ENCODE measurements around the gene TSPAN5. TPM values are rescaled to one million over a fixed set of nuclear protein-coding genes. Genes with fewer than 3 reads are reported as not detected.

Gene TSPAN5
- total RNA-seq, 1 donor from 2014 or later: 1.7 TPM

- peaks cover 7% of the 10 kb centered on the region for H3K4me1 ChIP-seq
- intact Hi-C loops (cut with micrococcal nuclease): no loop called here
- H3K27me3 ChIP-seq (ENCODE audit: low read depth): peaks cover 4% of the 10 kb centered on the region
- DNase-seq: no peak
- no peak overlapping the region for H3K4me3 ChIP-seq
- H3K36me3 ChIP-seq: no peaks in the 10 kb centered on the region
- no peaks in the 10 kb centered on the region for H3K9me3 ChIP-seq (replicated peaks)
- no peak overlapping the region for H3K27ac ChIP-seq (replicated peaks)
- TF ChIP-seq CTCF (IDR thresholded peaks at IDR 0.05; ENCODE audit: borderline replicate concordance): no peak
Measured at GRCh38 chr4:98686847-98687246, 28.4 kb upstream of the TSPAN5 start.

GRCh38 chr4:98686043-98686707 lies 27.8 kb upstream of the TSPAN5 start:
- no peaks in the 10 kb centered on the region for H3K27me3 ChIP-seq (ENCODE audit: low read depth)
- H3K4me1 ChIP-seq: peaks cover 7% of the 10 kb centered on the region
- no peak for TF ChIP-seq CTCF (IDR thresholded peaks at IDR 0.05; ENCODE audit: borderline replicate concordance)
- no peak for DNase-seq
- no peak overlapping the region for H3K27ac ChIP-seq (replicated peaks)
- H3K4me3 ChIP-seq: no peak overlapping the region
- intact Hi-C loops (cut with micrococcal nuclease): no loop called here
- H3K9me3 ChIP-seq (replicated peaks): no peaks in the 10 kb centered on the region
- H3K36me3 ChIP-seq: no peaks in the 10 kb centered on the region

GRCh38 chr4:98685225-98686042 lies 27.0 kb upstream of the TSPAN5 start:
- DNase-seq: no peak
- TF ChIP-seq CTCF (IDR thresholded peaks at IDR 0.05; ENCODE audit: borderline replicate concordance): no peak
- Histone ChIP-seq H3K27ac (replicated peaks) (no peak overlapping the region), H3K4me1 (peaks cover 7% of the 10 kb centered on the region), H3K36me3 (no peaks in the 10 kb centered on the region), H3K27me3 (ENCODE audit: low read depth) (no peaks in the 10 kb centered on the region), H3K9me3 (replicated peaks) (no peaks in the 10 kb centered on the region), H3K4me3 (no peak overlapping the region)
- intact Hi-C loops (cut with micrococcal nuclease): no loop called here

GRCh38 chr4:98682719-98683118 lies 24.3 kb upstream of the TSPAN5 start:
- TF ChIP-seq CTCF (IDR thresholded peaks at IDR 0.05; ENCODE audit: borderline replicate concordance): no peak
- Histone ChIP-seq H3K36me3 (no peaks in the 10 kb centered on the region), H3K27me3 (ENCODE audit: low read depth) (no peaks in the 10 kb centered on the region), H3K4me3 (no peak overlapping the region), H3K27ac (replicated peaks) (no peak overlapping the region), H3K4me1 (peaks cover 7% of the 10 kb centered on the region), H3K9me3 (replicated peaks) (no peaks in the 10 kb centered on the region)
- intact Hi-C loops (cut with micrococcal nuclease): no loop called here
- DNase-seq: no peak

GRCh38 chr4:98680806-98681205 lies 22.4 kb upstream of the TSPAN5 start:
- H3K27me3 ChIP-seq (ENCODE audit: low read depth): no peaks in the 10 kb centered on the region
- peaks cover 7% of the 10 kb centered on the region for H3K4me1 ChIP-seq
- DNase-seq: no peak
- no peak for TF ChIP-seq CTCF (IDR thresholded peaks at IDR 0.05; ENCODE audit: borderline replicate concordance)
- H3K4me3 ChIP-seq: no peak overlapping the region
- intact Hi-C loops (cut with micrococcal nuclease): no loop called here
- H3K36me3 ChIP-seq: no peaks in the 10 kb centered on the region
- no peak overlapping the region for H3K27ac ChIP-seq (replicated peaks)
- H3K9me3 ChIP-seq (replicated peaks): no peaks in the 10 kb centered on the region

Data from left ventricle myocardium inferior (tissue), 1 donor.